HEK293 (cell line): Measurements from ENCODE around the gene CDK14.

Source experiments
- CTCF ChIA-PET: fragments of 350-600 bp; formaldehyde crosslinking; extraction: SDS; loops from one replicate; lab custom pipeline; 2021; ENCODE audit warnings: antibody characterized with exemption; lab: Yijun Ruan, JAX
- POLR2A ChIA-PET: fragments of 300-600 bp; formaldehyde crosslinking; extraction: SDS; loops from one replicate; lab custom pipeline; 2020; ENCODE audit warnings: antibody characterized with exemption, inconsistent platforms; lab: Yijun Ruan, JAX
- H3K27ac ChIP-seq: fragments of 200-500 bp; sonication (Bioruptor generic); 2 replicates; pipeline ENCODE4 v1.5.1; 2014; ENCODE audit warnings: low read depth, low read length, control low read depth, inconsistent platforms; ENCODE audit errors: extremely low read depth
- H3K36me3 ChIP-seq, 2 experiments: fragments of 200-500 bp in 1 of 2; sonication (Bioruptor generic) in 1 of 2; 1 replicate in 1 of 2; 2 replicates in 1 of 2; pipeline ENCODE4 v1.5.1; 2014 to 2017; ENCODE audit warnings: inconsistent platforms in 2 of 2, low read length in 2 of 2; ENCODE audit not compliant: control insufficient read depth in 2 of 2, insufficient read depth in 1 of 2
- H3K4me1 ChIP-seq: fragments of 200-500 bp; sonication (Bioruptor generic); 2 replicates; pipeline ENCODE4 v1.5.1; 2014; ENCODE audit warnings: mild to moderate bottlenecking, low read length, inconsistent platforms; ENCODE audit not compliant: control insufficient read depth, insufficient read depth
- H3K4me3 ChIP-seq: 2 replicates; pipeline ENCODE4 v1.5.1; 2011; ENCODE audit warnings: low read depth, mild to moderate bottlenecking, control low read depth, low read length, moderate library complexity
- H3K9me3 ChIP-seq: fragments of 200-500 bp; sonication (Bioruptor generic); 2 replicates; pipeline ENCODE4 v1.5.1; 2014; ENCODE audit warnings: low read depth, low read length, inconsistent platforms; ENCODE audit not compliant: control insufficient read depth, insufficient read depth
- EGR2 ChIP-seq: fragments of 450-650 bp; formaldehyde crosslinking; IDR thresholded peaks from 2 replicates; pipeline ENCODE4 v1.5.1; 2016; ENCODE audit warnings: low read depth, missing biosample characterization, missing genetic modification characterization
- GLI4 ChIP-seq: fragments of 450-650 bp; formaldehyde crosslinking; IDR thresholded peaks from 2 replicates; pipeline ENCODE4 v1.5.1; 2016; ENCODE audit warnings: missing biosample characterization, missing genetic modification characterization
- KLF1 ChIP-seq: fragments of 450-650 bp; formaldehyde crosslinking; IDR thresholded peaks from 2 replicates; pipeline ENCODE4 v1.5.1; 2016; ENCODE audit warnings: missing biosample characterization, missing genetic modification characterization
- KLF9 ChIP-seq: fragments of 450-650 bp; formaldehyde crosslinking; IDR thresholded peaks from 2 replicates; pipeline ENCODE4 v1.5.1; 2016; ENCODE audit warnings: missing biosample characterization, missing genetic modification characterization, low read depth
- PRDM2 ChIP-seq: fragments of 450-650 bp; formaldehyde crosslinking; IDR thresholded peaks from 2 replicates; pipeline ENCODE4 v1.5.1; 2016; ENCODE audit warnings: missing biosample characterization, missing genetic modification characterization, borderline replicate concordance
- SETDB1 ChIP-seq: IDR thresholded peaks from one replicate; pipeline ENCODE4 v1.6.1; 2017; ENCODE audit warnings: mild to moderate bottlenecking, low read length, moderate library complexity, mixed read lengths; ENCODE audit not compliant: insufficient read length
- ZFP69B ChIP-seq: fragments of 450-650 bp; formaldehyde crosslinking; IDR thresholded peaks from 2 replicates; pipeline ENCODE4 v1.5.1; 2016; ENCODE audit warnings: missing biosample characterization, missing genetic modification characterization
- ZNF114 ChIP-seq: fragments of 450-650 bp; formaldehyde crosslinking; IDR thresholded peaks from 2 replicates; pipeline ENCODE4 v1.5.0; 2017; ENCODE audit warnings: missing biosample characterization, missing genetic modification characterization
- ZNF184 ChIP-seq: fragments of 450-650 bp; IDR thresholded peaks from 2 replicates; pipeline ENCODE4 v1.5.1; 2018; ENCODE audit warnings: missing biosample characterization, mild to moderate bottlenecking, missing genetic modification characterization
- ZNF221 ChIP-seq: fragments of 450-650 bp; formaldehyde crosslinking; IDR thresholded peaks from 2 replicates; pipeline ENCODE4 v1.5.1; 2017; ENCODE audit warnings: missing biosample characterization, missing genetic modification characterization, borderline replicate concordance
- ZNF366 ChIP-seq: fragments of 450-650 bp; formaldehyde crosslinking; conservative IDR thresholded peaks from 2 replicates; pipeline ENCODE4 v1.5.1; 2016; ENCODE audit warnings: missing biosample characterization, missing genetic modification characterization
- ZNF426 ChIP-seq: fragments of 450-650 bp; formaldehyde crosslinking; IDR thresholded peaks from 2 replicates; pipeline ENCODE4 v1.5.1; 2017; ENCODE audit warnings: missing biosample characterization, missing genetic modification characterization, mild to moderate bottlenecking, inconsistent platforms, moderate library complexity
- ZNF473 ChIP-seq: fragments of 450-650 bp; formaldehyde crosslinking; IDR thresholded peaks from 2 replicates; pipeline ENCODE4 v1.5.1; 2017; ENCODE audit warnings: missing biosample characterization, missing genetic modification characterization
- ZNF518A ChIP-seq: fragments of 450-650 bp; formaldehyde crosslinking; conservative IDR thresholded peaks from 2 replicates; pipeline ENCODE4 v1.5.1; 2016; ENCODE audit warnings: low read depth, missing biosample characterization, missing genetic modification characterization
- ZNF521 ChIP-seq: fragments of 450-650 bp; formaldehyde crosslinking; IDR thresholded peaks from 2 replicates; pipeline ENCODE4 v1.5.1; 2017; ENCODE audit warnings: missing biosample characterization, mild to moderate bottlenecking, missing genetic modification characterization
- ZNF530 ChIP-seq: fragments of 450-650 bp; formaldehyde crosslinking; IDR thresholded peaks from 2 replicates; pipeline ENCODE4 v1.5.1; 2016; ENCODE audit warnings: low read depth, missing biosample characterization, missing genetic modification characterization
- ZNF701 ChIP-seq: fragments of 450-650 bp; formaldehyde crosslinking; IDR thresholded peaks from 2 replicates; pipeline ENCODE4 v1.5.1; 2016; ENCODE audit warnings: missing biosample characterization, missing genetic modification characterization
- ZSCAN16 ChIP-seq: fragments of 450-650 bp; formaldehyde crosslinking; IDR thresholded peaks from 2 replicates; pipeline ENCODE4 v1.5.1; 2016; ENCODE audit warnings: missing biosample characterization, missing genetic modification characterization

The CDK14 gene

GRCh38 chr7:90713628-90714027, 117.5 kb downstream of the CDK14 start (continued):
- TF ChIP-seq ZNF518A (tag by site-specific recombination) = no peak
- TF ChIP-seq GLI4 (tag by site-specific recombination) = no peak

- no peak for TF ChIP-seq ZNF114 (tag by site-specific recombination)
- TF ChIP-seq ZNF473 (tag by site-specific recombination) = no peak
- no peak for TF ChIP-seq ZNF184 (tag by site-specific recombination)
- no peak for TF ChIP-seq ZNF701 (tag by site-specific recombination)
- no peak for TF ChIP-seq ZNF221 (tag by site-specific recombination)
- no peak for TF ChIP-seq ZNF521
- TF ChIP-seq ZSCAN16 (tag by site-specific recombination) = no peak
- TF ChIP-seq ZNF366 (tag by site-specific recombination) = no peak
- TF ChIP-seq ZNF530 (tag by site-specific recombination) = no peak
- TF ChIP-seq ZNF426 = no peak
- TF ChIP-seq ZFP69B (tag by site-specific recombination) = no peak
- TF ChIP-seq SETDB1 = no peak
- TF ChIP-seq EGR2 = no peak
- no peak for TF ChIP-seq KLF1 (tag by site-specific recombination)
- no peak for TF ChIP-seq KLF9 (tag by site-specific recombination)
- TF ChIP-seq PRDM2 (tag by site-specific recombination) = no peak
- Histone ChIP-seq H3K27ac (no peak overlapping the region), H3K4me1 (peaks cover 9% of the 10 kb centered on the region), H3K9me3 (no peaks in the 10 kb centered on the region), H3K4me3 (no peak overlapping the region), H3K36me3 (no peaks in the 10 kb centered on the region)
- ChIA-PET CTCF (interaction anchor here (0.6 kb wide), 2 partner anchors 168 to 183 kb away, joined by 3 to 4 read pairs; no protein-coding TSS in a partner anchor), POLR2A (no interaction called here)
Observed at GRCh38 chr7:90715067-90715466, 118.9 kb downstream of the CDK14 start.
